Endothelial cell of coronary artery (primary cell): ENCODE results near the gene CCDC201. TPM values are rescaled to one million over a fixed set of nuclear protein-coding genes. Genes with fewer than 3 reads are reported as not detected.

Experiments
- total RNA-seq: library from RNA; depleted of rRNA; stranded (reverse); fragments of >200 nt; gene quantifications from 2 replicates; pipeline ENCODE4 v1.2.3, GENCODE V29; 2014

CCDC201 gene, protein sequence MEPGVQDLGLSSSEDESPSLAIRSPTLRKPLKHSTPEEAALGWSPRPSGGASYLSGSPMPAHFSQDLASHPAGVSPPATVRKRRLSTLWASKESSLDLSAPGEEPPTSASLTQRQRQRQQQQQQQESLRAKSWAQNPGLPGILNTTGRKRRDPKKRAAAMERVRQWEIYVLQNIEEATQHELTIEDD
- not detected in 2 replicates for total RNA-seq

DNA sequence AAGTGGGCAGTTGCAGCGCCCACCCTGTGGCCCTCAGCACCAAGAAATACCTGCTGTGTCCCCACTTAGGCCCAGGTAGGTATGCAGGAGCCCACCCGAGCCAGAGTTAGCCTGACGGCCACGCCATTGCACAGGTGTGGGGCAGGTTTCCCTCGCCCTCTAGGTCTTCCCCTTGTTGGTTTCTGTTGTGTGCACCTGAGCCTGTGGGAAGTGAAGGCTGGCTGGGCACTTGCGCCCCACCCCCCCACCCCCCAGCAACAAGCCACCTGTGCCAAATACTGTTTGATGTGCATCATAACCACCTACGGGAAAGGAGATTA lies at the start of gene CCDC201:
TSS of gene CCDC201 (minus strand) at position 48 of the 320 bp plus-strand sequence. CDS start 75 bp downstream, outside the sequence.

DNA sequence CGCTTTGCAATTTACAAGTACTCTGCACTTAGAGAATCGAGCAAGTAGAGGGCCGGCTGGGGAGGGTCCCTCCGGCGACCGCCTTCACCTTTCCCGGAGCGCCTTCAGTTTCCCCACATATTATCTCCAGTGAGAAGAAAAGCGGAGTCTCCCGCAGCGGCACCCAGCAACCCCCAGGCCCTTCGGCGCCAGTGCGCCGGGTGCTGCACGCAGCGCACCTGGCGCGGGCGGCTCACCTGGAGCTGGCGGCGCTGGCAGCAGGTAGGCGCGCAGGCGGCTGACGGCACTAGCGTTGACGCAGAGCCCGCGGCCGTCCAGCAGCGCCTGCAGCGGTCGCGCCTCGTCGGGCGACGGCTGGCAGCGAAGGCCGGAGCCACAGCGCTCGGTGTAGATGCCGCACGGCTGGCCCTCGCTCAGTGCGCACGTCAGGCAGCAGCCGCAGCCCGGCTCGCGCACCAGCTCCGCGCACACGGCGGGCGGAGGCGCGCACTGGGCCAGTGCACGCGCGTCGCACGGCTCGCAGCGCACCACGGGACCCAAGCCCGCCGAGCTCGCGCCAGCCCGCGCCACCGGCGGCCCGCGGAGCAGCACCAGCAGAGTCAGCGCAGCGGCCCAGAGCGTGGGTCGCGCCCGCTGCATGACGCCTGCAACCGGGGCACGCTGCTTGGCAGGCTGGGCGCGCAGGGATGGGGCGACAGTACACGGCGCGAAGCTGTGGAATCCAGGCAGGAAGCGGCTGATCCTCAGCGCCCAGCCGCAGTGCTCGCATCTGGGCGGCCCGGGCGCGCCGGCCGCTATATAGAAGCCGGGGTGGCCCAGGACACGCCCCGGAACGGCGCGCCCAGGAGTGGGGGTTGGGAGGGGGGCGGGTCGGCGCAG lies 47.9 kb upstream of the CCDC201 start, which contains the start of gene IGFBP3:
TSS of gene IGFBP3 (minus strand) at position 771 of the 879 bp plus-strand sequence. CDS start at position 639, 132 bp downstream.

GRCh38 chr7:45888185-45888992 lies 15.5 kb upstream of the CCDC201 start, which contains the start of gene IGFBP1:
Gene IGFBP1, plus strand, starts transcription at chr7:45888488. Its CDS starts 165 bp downstream, at chr7:45888653.

Other genes starting within 250 kb of the CCDC201 start
- gene IGFBP1, start 15.4 kb upstream of the CCDC201 start, total RNA-seq: 0.18 and 0.47 TPM in 2 replicates
- gene IGFBP3, start 48.2 kb upstream of the CCDC201 start, total RNA-seq: 6.7 and 300 TPM in 2 replicates